ENCODE measurements around the gene PAIP2B. TPM values are rescaled to one million over a fixed set of nuclear protein-coding genes. Genes with fewer than 3 reads are reported as not detected.

Gene PAIP2B
- total and polyA plus RNA-seq, 2 of the 13 experiments (the other 11 are each of a cell fraction or from before 2014, with no cell fraction given): 0.16 to 0.29 TPM

GRCh38 chr2:71256421-71256820 is 29.5 kb upstream of the PAIP2B start:
- Histone ChIP-seq H3K27me3 (ENCODE audit: control insufficient read depth in 1 of 2, insufficient read depth in 2 of 2, low read length in 2 of 2) (peaks cover 1 to 7% of the 10 kb centered on the region in 2 experiments; a peak in 2 of 5 replicates), H3K4me1 (ENCODE audit: insufficient read depth, low read length) (no peaks in the 10 kb centered on the region), H3K4me3 (replicated peaks in 1 of 3; ENCODE audit: insufficient read depth in 1 of 3, low read depth in 2 of 3, low read length in 3 of 3) (no peak overlapping the region), H3K36me3 (replicated peaks in 1 of 2; ENCODE audit: control insufficient read depth in 1 of 2, insufficient read depth in 2 of 2, low read length in 2 of 2) (no peaks in the 10 kb centered on the region), H4K20me1 (ENCODE audit: insufficient read depth, low read length) (no peaks in the 10 kb centered on the region), H3K27ac (ENCODE audit: extremely low read length, insufficient read depth, low read length) (no peak overlapping the region), H3K79me2 (ENCODE audit: insufficient read depth, low read length) (no peaks in the 10 kb centered on the region), H3K9me3 (ENCODE audit: low read length) (no peaks in the 10 kb centered on the region), H3K9ac (ENCODE audit: insufficient read depth, low read depth, low read length) (no peak overlapping the region), H2AFZ (ENCODE audit: low read length) (no peak overlapping the region), H3K4me2 (ENCODE audit: low read depth, low read length) (no peak overlapping the region)
- in situ Hi-C loops (cut with HindIII; ENCODE audit: extremely low pct_ligation_motif_present, low pct_unique_long_range_greater_than_20kb) (no loop called here), intact Hi-C loops (cut with micrococcal nuclease; ENCODE audit: unreplicated experiment) (no loop called here)
- no peak for ATAC-seq
- TF ChIP-seq SYNCRIP (IDR thresholded peaks at IDR 0.05; ENCODE audit: insufficient read depth, low read depth, low read length) (no peak), ZMAT3 (CRISPR knock-in tag; conservative IDR thresholded peaks at IDR 0.05) (no peak), HOXA3 (CRISPR knock-in tag; IDR thresholded peaks at IDR 0.05) (no peak), PAWR (CRISPR knock-in tag; IDR thresholded peaks at IDR 0.05; ENCODE audit: borderline replicate concordance) (no peak), TFDP2 (CRISPR knock-in tag; IDR thresholded peaks at IDR 0.05) (no peak), DDIT3 (CRISPR knock-in tag; IDR thresholded peaks at IDR 0.05) (no peak)
- no TSS peak for BruUV-seq (replicated peaks)
- POLR2A ChIA-PET: no interaction called here
- no peak for FAIRE-seq
- WGBS (ENCODE audit: low lambda C conversion rate): 14% methylated on average over 3 of the region's 3 CpGs
- DNase-seq (ENCODE audit: low spot score): no peak
- CTCF ChIA-PET (ENCODE audit: low intra/inter-chr PET ratio, low total read pairs): no interaction called here

GRCh38 chr2:71254776-71255175 is 27.9 kb upstream of the PAIP2B start:
- no peak for ATAC-seq
- TF ChIP-seq DNMT1 (CRISPR knock-in tag; IDR thresholded peaks at IDR 0.05) (no peak), MAFK (conservative IDR thresholded peaks at IDR 0.05 in 1 of 2, IDR thresholded peaks at IDR 0.05 in 1 of 2; ENCODE audit: low read length in 2 of 2) (peak; percentile 37 to 45; a peak in 2 of 4 replicates)
- no peak overlapping the region for H3K4me3 ChIP-seq (replicated peaks in 1 of 3; ENCODE audit: insufficient read depth in 1 of 3, low read depth in 2 of 3, low read length in 3 of 3)
- no peaks in the 10 kb centered on the region for H4K20me1 ChIP-seq (ENCODE audit: insufficient read depth, low read length)
- no peaks in the 10 kb centered on the region for H3K79me2 ChIP-seq (ENCODE audit: insufficient read depth, low read length)
- intact Hi-C loops (cut with micrococcal nuclease; ENCODE audit: unreplicated experiment) (no loop called here), in situ Hi-C loops (cut with HindIII; ENCODE audit: extremely low pct_ligation_motif_present, low pct_unique_long_range_greater_than_20kb) (no loop called here)
- BruUV-seq (replicated peaks): no TSS peak
- no peak overlapping the region for H2AFZ ChIP-seq (ENCODE audit: low read length)
- H3K4me2 ChIP-seq (ENCODE audit: low read depth, low read length): no peak overlapping the region
- no peaks in the 10 kb centered on the region for H3K36me3 ChIP-seq (replicated peaks in 1 of 2; ENCODE audit: control insufficient read depth in 1 of 2, insufficient read depth in 2 of 2, low read length in 2 of 2)
- peaks cover 1 to 20% of the 10 kb centered on the region in 2 experiments; a peak in 3 of 5 replicates for H3K27me3 ChIP-seq (ENCODE audit: control insufficient read depth in 1 of 2, insufficient read depth in 2 of 2, low read length in 2 of 2)
- H3K27ac ChIP-seq (ENCODE audit: extremely low read length, insufficient read depth, low read length): no peak overlapping the region
- no peak for DNase-seq (ENCODE audit: low spot score)
- FAIRE-seq: no peak
- CTCF ChIA-PET (ENCODE audit: low intra/inter-chr PET ratio, low total read pairs): no interaction called here
- POLR2A ChIA-PET: no interaction called here
- H3K9ac ChIP-seq (ENCODE audit: insufficient read depth, low read depth, low read length): no peak overlapping the region
- no peaks in the 10 kb centered on the region for H3K9me3 ChIP-seq (ENCODE audit: low read length)
- 6% methylated on average over 4 of the region's 4 CpGs for WGBS (ENCODE audit: low lambda C conversion rate)
- no peaks in the 10 kb centered on the region for H3K4me1 ChIP-seq (ENCODE audit: insufficient read depth, low read length)
